ENCODE data around the gene CALML4. TPM values are rescaled to one million over a fixed set of nuclear protein-coding genes. Genes with fewer than 3 reads are reported as not detected.

Gene CALML4
- total and polyA plus RNA-seq, 7 donors, result 0.85 to 2.2 (median 1.4) TPM

DNA sequence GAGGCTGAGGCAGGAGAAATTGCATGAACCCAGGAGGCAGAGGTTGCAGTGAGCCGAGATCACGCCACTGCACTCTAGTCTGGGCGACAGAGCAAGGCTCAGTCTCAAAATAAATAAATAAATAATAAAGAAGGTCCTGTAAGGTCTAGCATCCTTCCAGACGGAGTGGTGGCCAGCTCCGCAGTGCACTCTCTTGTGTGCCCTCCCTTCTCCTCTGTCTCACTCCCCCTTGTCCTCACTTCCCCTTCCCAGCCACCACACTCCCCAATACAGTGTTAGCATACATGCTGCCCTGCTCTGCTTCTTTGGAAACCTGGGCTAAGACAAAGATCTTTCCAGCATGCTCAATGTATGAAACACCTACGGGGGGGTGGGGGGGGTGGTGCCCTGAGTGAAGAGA is 27.8 kb upstream of the CALML4 start:
- Histone ChIP-seq H3K27ac (no peak overlapping the region), H3K36me3 (ENCODE audit: insufficient read depth in 1 of 2, low read depth in 1 of 2) (no peaks in the 10 kb centered on the region), H3K9me3 (no peaks in the 10 kb centered on the region), H3K27me3 (ENCODE audit: insufficient read depth in 3 of 3, low read length in 2 of 3) (no peaks in the 10 kb centered on the region), H3K4me1 (peaks cover 10% of the 10 kb centered on the region), H3K4me3 (no peak overlapping the region)
- DNase-seq (peak in 1 of 2 donors; percentile 61), ATAC-seq (no peak)
- WGBS, 3 donors, result 92 to 95% (median 94%) methylated on average over 6 of the region's 6 CpGs
- no peak for TF ChIP-seq CTCF (IDR thresholded peaks at IDR 0.05)
- intact Hi-C loops (cut with DNase I), result no loop called here

DNA sequence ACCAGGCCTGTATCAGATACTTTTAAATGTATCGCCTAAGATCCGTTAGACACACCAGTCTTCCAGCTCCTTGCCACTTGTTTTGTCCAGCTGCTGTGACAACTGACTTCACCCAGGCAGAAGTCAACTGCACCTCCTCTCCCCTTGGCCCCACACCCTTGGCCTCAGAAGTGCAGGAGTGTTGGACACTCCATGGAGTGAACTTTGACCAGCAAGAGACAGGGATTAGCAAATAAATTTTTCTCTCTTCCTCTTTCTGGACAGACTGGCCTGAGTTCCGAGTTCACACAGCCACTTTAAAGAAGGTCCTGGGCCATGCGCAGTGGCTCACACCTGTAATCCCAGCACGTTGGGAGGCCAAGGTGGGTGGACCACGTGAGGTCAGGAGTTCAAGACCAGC is 27.3 kb upstream of the CALML4 start:
- TF ChIP-seq CTCF (IDR thresholded peaks at IDR 0.05), result no peak
- DNase-seq (peak in 1 of 2 donors; percentile 32), ATAC-seq (no peak)
- 83 to 91% (median 85%) methylated on average over 6 of the region's 6 CpGs for WGBS, 3 donors
- intact Hi-C loops (cut with DNase I), result no loop called here
- Histone ChIP-seq H3K27me3 (ENCODE audit: insufficient read depth in 3 of 3, low read length in 2 of 3) (no peaks in the 10 kb centered on the region), H3K4me1 (peaks cover 14% of the 10 kb centered on the region), H3K27ac (no peak overlapping the region), H3K36me3 (ENCODE audit: insufficient read depth in 1 of 2, low read depth in 1 of 2) (no peaks in the 10 kb centered on the region), H3K9me3 (no peaks in the 10 kb centered on the region), H3K4me3 (no peak overlapping the region)

GRCh38 chr15:68231102-68231818 is 26.1 kb upstream of the CALML4 start:
- DNase-seq, result peak in 1 of 2 donors; percentile 28
- intact Hi-C loops (cut with DNase I), result no loop called here
- H3K36me3 ChIP-seq (ENCODE audit: insufficient read depth in 1 of 2, low read depth in 1 of 2), result no peaks in the 10 kb centered on the region
- no peak for ATAC-seq
- WGBS, 3 donors, result 66 to 83% (median 69%) methylated on average over 9 of the region's 9 CpGs
- H3K4me1 ChIP-seq, result peaks cover 15% of the 10 kb centered on the region
- no peak overlapping the region for H3K27ac ChIP-seq
- no peak for TF ChIP-seq CTCF (IDR thresholded peaks at IDR 0.05)
- H3K4me3 ChIP-seq, result no peak overlapping the region
- H3K9me3 ChIP-seq, result no peaks in the 10 kb centered on the region
- no peaks in the 10 kb centered on the region for H3K27me3 ChIP-seq (ENCODE audit: insufficient read depth in 3 of 3, low read length in 2 of 3)

DNA sequence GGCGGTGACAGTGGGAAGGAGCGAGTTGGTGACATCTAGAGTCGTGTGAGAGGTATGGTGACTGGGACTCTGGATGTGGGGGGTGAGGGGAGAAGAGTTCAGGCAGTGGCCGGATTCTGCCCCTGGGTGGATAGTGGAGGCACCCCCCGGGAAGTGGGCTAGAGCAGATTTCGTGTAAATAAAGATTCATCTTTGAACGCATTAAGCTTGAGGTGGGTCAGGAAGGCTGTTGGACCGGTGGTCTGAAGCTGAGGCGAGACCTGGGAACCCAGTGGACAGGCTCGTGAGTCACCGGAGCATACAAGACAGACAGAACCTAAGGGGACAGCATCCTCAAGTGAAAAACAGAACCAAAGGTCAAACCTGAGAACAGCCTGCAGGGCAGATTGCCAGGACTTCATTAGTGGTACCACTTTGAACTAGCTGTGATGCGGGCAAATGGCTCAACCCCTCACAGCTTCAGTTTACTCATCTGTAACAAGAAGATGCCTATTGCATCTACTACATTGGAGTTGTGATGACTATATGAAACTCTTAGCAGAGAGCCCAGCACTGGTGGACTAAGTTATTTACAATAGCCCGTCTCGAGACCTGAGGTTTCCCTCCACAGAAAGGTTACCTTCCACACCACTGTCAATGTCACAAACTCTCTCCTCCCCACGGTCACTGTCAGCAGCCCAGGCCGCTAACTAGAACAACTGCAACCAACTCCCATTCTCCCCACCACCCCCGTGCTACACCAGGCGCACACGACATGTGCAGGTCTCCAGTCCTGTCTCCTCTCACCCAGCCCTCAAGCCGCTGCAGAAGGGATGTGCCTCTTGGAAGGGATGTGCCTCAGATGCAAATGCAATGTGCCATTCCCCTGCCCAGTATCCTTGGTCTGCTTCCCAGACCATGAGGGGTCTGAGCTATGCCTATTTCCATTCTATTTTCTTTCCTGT is 25.3 kb upstream of the CALML4 start:
- H3K27me3 ChIP-seq (ENCODE audit: insufficient read depth in 3 of 3, low read length in 2 of 3), result no peaks in the 10 kb centered on the region
- intact Hi-C loops (cut with DNase I), result no loop called here
- H3K4me1 ChIP-seq, result peaks cover 15% of the 10 kb centered on the region
- H3K9me3 ChIP-seq, result no peaks in the 10 kb centered on the region
- peak overlapping the region; percentile 86 for H3K27ac ChIP-seq
- DNase-seq (no peak), ATAC-seq (no peak)
- no peak for TF ChIP-seq CTCF (IDR thresholded peaks at IDR 0.05)
- H3K36me3 ChIP-seq (ENCODE audit: insufficient read depth in 1 of 2, low read depth in 1 of 2), result no peaks in the 10 kb centered on the region
- H3K4me3 ChIP-seq, result peak overlapping the region; percentile 96
- WGBS, 3 donors, result 59 to 61% (median 61%) methylated on average over 20 of the region's 20 CpGs

Data from psoas muscle (tissue), 8 donors.